ENCODE results near the gene FAM20C.

The FAM20C gene

GRCh38 chr7:272108-272615 lies 79.8 kb downstream of the FAM20C start:
- H3K4ac ChIP-seq (ENCODE audit: low read depth, low read length), result no peak overlapping the region
- no peaks in the 10 kb centered on the region for H3K79me2 ChIP-seq (ENCODE audit: control insufficient read depth, insufficient read depth, low read length)
- H2BK5ac ChIP-seq (ENCODE audit: low read length), result no peak overlapping the region
- no peak overlapping the region for H3K27ac ChIP-seq (ENCODE audit: low read depth, low read length)
- no peak overlapping the region for H3K4me2 ChIP-seq (ENCODE audit: low read length)
- no peak overlapping the region for H3K56ac ChIP-seq (ENCODE audit: low read length)
- H3K18ac ChIP-seq (ENCODE audit: low read length), result no peak overlapping the region
- H4K8ac ChIP-seq (ENCODE audit: low read depth, low read length), result no peak overlapping the region
- H3K9ac ChIP-seq (ENCODE audit: low read length), result no peak overlapping the region
- no peak overlapping the region for H2BK15ac ChIP-seq (replicated peaks; ENCODE audit: low read depth)
- no peak overlapping the region for H2AK5ac ChIP-seq (ENCODE audit: low read length)
- H3K36me3 ChIP-seq (ENCODE audit: control insufficient read depth, insufficient read depth, low read length), result no peaks in the 10 kb centered on the region
- H4K5ac ChIP-seq (ENCODE audit: low read length), result no peak overlapping the region
- DNase-seq, result no peak
- no peak overlapping the region for H3K4me3 ChIP-seq (ENCODE audit: low read length)
- H3K23ac ChIP-seq (ENCODE audit: low read length), result no peak overlapping the region
- no peaks in the 10 kb centered on the region for H3K4me1 ChIP-seq (ENCODE audit: control insufficient read depth, low read depth, low read length)
- H3K27me3 ChIP-seq (ENCODE audit: insufficient read depth, low read length, poor library complexity), result no peaks in the 10 kb centered on the region
- H2BK120ac ChIP-seq (ENCODE audit: low read depth, low read length), result no peak overlapping the region
- no CpG with 5 or more reads among the region's 18 CpGs for WGBS (ENCODE audit: extremely low coverage, insufficient coverage, low lambda C conversion rate)
- H3K79me1 ChIP-seq (ENCODE audit: low read length), result no peaks in the 10 kb centered on the region

- H3K4me3 ChIP-seq (ENCODE audit: low read length), result no peak overlapping the region
These were observed 80.3 kb downstream of the FAM20C start for GRCh38 chr7:272631-273030.

GRCh38 chr7:273327-273726 lies 81.0 kb downstream of the FAM20C start:
- no peak overlapping the region for H4K5ac ChIP-seq (ENCODE audit: low read length)
- no peak for DNase-seq
- no peak overlapping the region for H3K56ac ChIP-seq (ENCODE audit: low read length)
- H3K27ac ChIP-seq (ENCODE audit: low read depth, low read length), result no peak overlapping the region
- no peak overlapping the region for H3K4ac ChIP-seq (ENCODE audit: low read depth, low read length)
- H3K79me2 ChIP-seq (ENCODE audit: control insufficient read depth, insufficient read depth, low read length), result no peaks in the 10 kb centered on the region
- H3K23ac ChIP-seq (ENCODE audit: low read length), result no peak overlapping the region
- H3K4me3 ChIP-seq (ENCODE audit: low read length), result no peak overlapping the region
- no peak overlapping the region for H2AK5ac ChIP-seq (ENCODE audit: low read length)
- H3K79me1 ChIP-seq (ENCODE audit: low read length), result no peaks in the 10 kb centered on the region
- H3K36me3 ChIP-seq (ENCODE audit: control insufficient read depth, insufficient read depth, low read length), result no peaks in the 10 kb centered on the region
- no peak overlapping the region for H3K18ac ChIP-seq (ENCODE audit: low read length)
- H3K27me3 ChIP-seq (ENCODE audit: insufficient read depth, low read length, poor library complexity), result no peaks in the 10 kb centered on the region
- H2BK120ac ChIP-seq (ENCODE audit: low read depth, low read length), result no peak overlapping the region
- no peak overlapping the region for H2BK5ac ChIP-seq (ENCODE audit: low read length)
- no CpG with 5 or more reads among the region's 7 CpGs for whole genome bisulfite sequencing (ENCODE audit: extremely low coverage, insufficient coverage, low lambda C conversion rate)
- H3K4me1 ChIP-seq (ENCODE audit: control insufficient read depth, low read depth, low read length), result no peaks in the 10 kb centered on the region
- H4K8ac ChIP-seq (ENCODE audit: low read depth, low read length), result no peak overlapping the region
- no peak overlapping the region for H3K4me2 ChIP-seq (ENCODE audit: low read length)
- H3K9ac ChIP-seq (ENCODE audit: low read length), result no peak overlapping the region
- no peak overlapping the region for H2BK15ac ChIP-seq (replicated peaks; ENCODE audit: low read depth)

More at GRCh38 chr7:272631-273030, 80.3 kb downstream of the FAM20C start:
- no peak overlapping the region for H3K4ac ChIP-seq (ENCODE audit: low read depth, low read length)
- no peaks in the 10 kb centered on the region for H3K27me3 ChIP-seq (ENCODE audit: insufficient read depth, low read length, poor library complexity)
- no peak overlapping the region for H3K27ac ChIP-seq (ENCODE audit: low read depth, low read length)
- no peak overlapping the region for H3K4me2 ChIP-seq (ENCODE audit: low read length)
- H2AK5ac ChIP-seq (ENCODE audit: low read length), result no peak overlapping the region
- no peak overlapping the region for H3K18ac ChIP-seq (ENCODE audit: low read length)
- no peaks in the 10 kb centered on the region for H3K4me1 ChIP-seq (ENCODE audit: control insufficient read depth, low read depth, low read length)
- DNase-seq, result no peak
- no peaks in the 10 kb centered on the region for H3K79me1 ChIP-seq (ENCODE audit: low read length)
- no peak overlapping the region for H2BK15ac ChIP-seq (replicated peaks; ENCODE audit: low read depth)
- H3K9ac ChIP-seq (ENCODE audit: low read length), result no peak overlapping the region
- no peak overlapping the region for H2BK120ac ChIP-seq (ENCODE audit: low read depth, low read length)
- no peaks in the 10 kb centered on the region for H3K79me2 ChIP-seq (ENCODE audit: control insufficient read depth, insufficient read depth, low read length)
- H4K5ac ChIP-seq (ENCODE audit: low read length), result no peak overlapping the region
- no peak overlapping the region for H3K56ac ChIP-seq (ENCODE audit: low read length)
- H3K36me3 ChIP-seq (ENCODE audit: control insufficient read depth, insufficient read depth, low read length), result no peaks in the 10 kb centered on the region
- no peak overlapping the region for H2BK5ac ChIP-seq (ENCODE audit: low read length)
- H4K8ac ChIP-seq (ENCODE audit: low read depth, low read length), result no peak overlapping the region
- no CpG with 5 or more reads among the region's 14 CpGs for WGBS (ENCODE audit: extremely low coverage, insufficient coverage, low lambda C conversion rate)
- no peak overlapping the region for H3K23ac ChIP-seq (ENCODE audit: low read length)

GRCh38 chr7:274266-274665 lies 81.9 kb downstream of the FAM20C start:
- Histone ChIP-seq H3K27me3 (ENCODE audit: insufficient read depth, low read length, poor library complexity) (no peaks in the 10 kb centered on the region), H2AK5ac (ENCODE audit: low read length) (no peak overlapping the region), H4K8ac (ENCODE audit: low read depth, low read length) (no peak overlapping the region), H3K79me1 (ENCODE audit: low read length) (no peaks in the 10 kb centered on the region), H3K79me2 (ENCODE audit: control insufficient read depth, insufficient read depth, low read length) (no peaks in the 10 kb centered on the region), H3K56ac (ENCODE audit: low read length) (no peak overlapping the region), H3K9ac (ENCODE audit: low read length) (no peak overlapping the region), H3K4me2 (ENCODE audit: low read length) (no peak overlapping the region), H4K5ac (ENCODE audit: low read length) (no peak overlapping the region), H3K18ac (ENCODE audit: low read length) (no peak overlapping the region), H3K4me3 (ENCODE audit: low read length) (no peak overlapping the region), H2BK5ac (ENCODE audit: low read length) (no peak overlapping the region), H3K4me1 (ENCODE audit: control insufficient read depth, low read depth, low read length) (no peaks in the 10 kb centered on the region), H3K4ac (ENCODE audit: low read depth, low read length) (no peak overlapping the region), H3K23ac (ENCODE audit: low read length) (no peak overlapping the region), H3K27ac (ENCODE audit: low read depth, low read length) (no peak overlapping the region), H3K36me3 (ENCODE audit: control insufficient read depth, insufficient read depth, low read length) (no peaks in the 10 kb centered on the region), H2BK15ac (replicated peaks; ENCODE audit: low read depth) (no peak overlapping the region), H2BK120ac (ENCODE audit: low read depth, low read length) (no peak overlapping the region)
- no peak for DNase-seq
- WGBS (ENCODE audit: extremely low coverage, insufficient coverage, low lambda C conversion rate), result no CpG with 5 or more reads among the region's 2 CpGs

- Histone ChIP-seq H3K79me1 (ENCODE audit: low read length) (no peaks in the 10 kb centered on the region), H4K5ac (ENCODE audit: low read length) (no peak overlapping the region), H3K4me2 (ENCODE audit: low read length) (no peak overlapping the region), H3K4me3 (ENCODE audit: low read length) (no peak overlapping the region), H2BK15ac (replicated peaks; ENCODE audit: low read depth) (no peak overlapping the region), H2AK5ac (ENCODE audit: low read length) (no peak overlapping the region), H3K4ac (ENCODE audit: low read depth, low read length) (no peak overlapping the region), H3K4me1 (ENCODE audit: control insufficient read depth, low read depth, low read length) (no peaks in the 10 kb centered on the region), H3K23ac (ENCODE audit: low read length) (no peak overlapping the region), H4K8ac (ENCODE audit: low read depth, low read length) (no peak overlapping the region), H3K18ac (ENCODE audit: low read length) (no peak overlapping the region), H3K79me2 (ENCODE audit: control insufficient read depth, insufficient read depth, low read length) (no peaks in the 10 kb centered on the region), H3K56ac (ENCODE audit: low read length) (no peak overlapping the region), H3K36me3 (ENCODE audit: control insufficient read depth, insufficient read depth, low read length) (no peaks in the 10 kb centered on the region), H2BK120ac (ENCODE audit: low read depth, low read length) (no peak overlapping the region), H2BK5ac (ENCODE audit: low read length) (no peak overlapping the region), H3K9ac (ENCODE audit: low read length) (no peak overlapping the region), H3K27me3 (ENCODE audit: insufficient read depth, low read length, poor library complexity) (no peaks in the 10 kb centered on the region), H3K27ac (ENCODE audit: low read depth, low read length) (no peak overlapping the region)
- WGBS (ENCODE audit: extremely low coverage, insufficient coverage, low lambda C conversion rate), result no CpG with 5 or more reads among the region's 10 CpGs
- no peak for DNase-seq
These were observed 84.0 kb downstream of the FAM20C start for GRCh38 chr7:276230-276835.

GRCh38 chr7:277228-277627 lies 84.9 kb downstream of the FAM20C start:
- H3K56ac ChIP-seq (ENCODE audit: low read length), result no peak overlapping the region
- no peak overlapping the region for H2AK5ac ChIP-seq (ENCODE audit: low read length)
- H3K79me1 ChIP-seq (ENCODE audit: low read length), result no peaks in the 10 kb centered on the region
- no peak overlapping the region for H3K4ac ChIP-seq (ENCODE audit: low read depth, low read length)
- no peak overlapping the region for H4K5ac ChIP-seq (ENCODE audit: low read length)
- H3K4me2 ChIP-seq (ENCODE audit: low read length), result no peak overlapping the region
- H3K23ac ChIP-seq (ENCODE audit: low read length), result no peak overlapping the region
- H3K9ac ChIP-seq (ENCODE audit: low read length), result no peak overlapping the region
- H3K36me3 ChIP-seq (ENCODE audit: control insufficient read depth, insufficient read depth, low read length), result no peaks in the 10 kb centered on the region
- WGBS (ENCODE audit: extremely low coverage, insufficient coverage, low lambda C conversion rate), result no CpG with 5 or more reads among the region's 4 CpGs
- H2BK120ac ChIP-seq (ENCODE audit: low read depth, low read length), result no peak overlapping the region
- H3K79me2 ChIP-seq (ENCODE audit: control insufficient read depth, insufficient read depth, low read length), result no peaks in the 10 kb centered on the region
- H4K8ac ChIP-seq (ENCODE audit: low read depth, low read length), result no peak overlapping the region
- DNase-seq, result no peak
- H2BK5ac ChIP-seq (ENCODE audit: low read length), result no peak overlapping the region
- H3K4me3 ChIP-seq (ENCODE audit: low read length), result no peak overlapping the region
- H3K27ac ChIP-seq (ENCODE audit: low read depth, low read length), result no peak overlapping the region
- no peaks in the 10 kb centered on the region for H3K27me3 ChIP-seq (ENCODE audit: insufficient read depth, low read length, poor library complexity)
- H3K18ac ChIP-seq (ENCODE audit: low read length), result no peak overlapping the region
- no peak overlapping the region for H2BK15ac ChIP-seq (replicated peaks; ENCODE audit: low read depth)
- no peaks in the 10 kb centered on the region for H3K4me1 ChIP-seq (ENCODE audit: control insufficient read depth, low read depth, low read length)

All from mesendoderm (in vitro differentiated cells).